ENCODE results near the gene SPG11.

GRCh38 chr15:44516436-44516835, 147.0 kb downstream of the SPG11 start:
- TF ChIP-seq ARNT (IDR thresholded peaks at IDR 0.05) (no peak), HDGF (IDR thresholded peaks at IDR 0.05; ENCODE audit: borderline replicate concordance) (no peak), BHLHE40 (IDR thresholded peaks at IDR 0.05; ENCODE audit: borderline replicate concordance) (no peak), SP1 (IDR thresholded peaks at IDR 0.05) (no peak), ELF4 (IDR thresholded peaks at IDR 0.05) (no peak), FOXM1 (IDR thresholded peaks at IDR 0.05; ENCODE audit: borderline replicate concordance) (no peak), PKNOX1 (IDR thresholded peaks at IDR 0.05) (no peak)

All from HEK293T (cell line).